GM19328 (cell line): ENCODE results near the gene PIEZO2.

Source experiments
- ATAC-seq: cut with Tn5 transposase; IDR thresholded peaks from one replicate; pipeline ENCODE4 v1.9.1; 2021; ENCODE audit warnings: mild to moderate bottlenecking, moderate library complexity; ENCODE audit not compliant: unreplicated experiment

PIEZO2 gene

GRCh38 chr18:10805587-10806118 is 343.7 kb downstream of the PIEZO2 start:
- ATAC-seq: no peak

- no peak for ATAC-seq
Measured at GRCh38 chr18:10804126-10804525, 345.2 kb downstream of the PIEZO2 start.

GRCh38 chr18:10798727-10799550 is 350.4 kb downstream of the PIEZO2 start:
- ATAC-seq: no peak

GRCh38 chr18:10797896-10798295 is 351.5 kb downstream of the PIEZO2 start:
- ATAC-seq: no peak

GRCh38 chr18:10794771-10795170 is 354.6 kb downstream of the PIEZO2 start:
- ATAC-seq: no peak

GRCh38 chr18:10793730-10794370 is 355.5 kb downstream of the PIEZO2 start:
- no peak for ATAC-seq

- ATAC-seq: no peak
Measured at GRCh38 chr18:10792181-10792580, 357.2 kb downstream of the PIEZO2 start.

- no peak for ATAC-seq
Measured at GRCh38 chr18:10791169-10791831, 358.1 kb downstream of the PIEZO2 start.

- no peak for ATAC-seq
Measured at GRCh38 chr18:10789180-10789579, 360.2 kb downstream of the PIEZO2 start.

GRCh38 chr18:10787293-10787901 is 362.0 kb downstream of the PIEZO2 start:
- ATAC-seq: peak; percentile 75

- no peak for ATAC-seq
Measured at GRCh38 chr18:10785798-10786197, 363.6 kb downstream of the PIEZO2 start.

GRCh38 chr18:10784596-10785202 is 364.7 kb downstream of the PIEZO2 start:
- no peak for ATAC-seq

- no peak for ATAC-seq
Measured at GRCh38 chr18:10783941-10784340, 365.4 kb downstream of the PIEZO2 start.

GRCh38 chr18:10776493-10776892 is 372.9 kb downstream of the PIEZO2 start:
- no peak for ATAC-seq

GRCh38 chr18:10775026-10775425 is 374.3 kb downstream of the PIEZO2 start:
- ATAC-seq: no peak

- ATAC-seq: no peak
Measured at GRCh38 chr18:10771053-10771709, 378.2 kb downstream of the PIEZO2 start.

- no peak for ATAC-seq
Measured at GRCh38 chr18:10770264-10770663, 379.1 kb downstream of the PIEZO2 start.

- ATAC-seq: no peak
Measured at GRCh38 chr18:10768221-10768620, 381.1 kb downstream of the PIEZO2 start.

- ATAC-seq: no peak
Measured at GRCh38 chr18:10767658-10768057, 381.7 kb downstream of the PIEZO2 start.

- no peak for ATAC-seq
Measured at GRCh38 chr18:10760986-10761385, 388.4 kb downstream of the PIEZO2 start.
